Tongue (tissue), 2 donors: ENCODE measurements around the gene MND1. TPM values are rescaled to one million over a fixed set of nuclear protein-coding genes. Genes with fewer than 3 reads are reported as not detected.

Source experiments
- DNase-seq: peaks from one replicate; pipeline ENCODE4 v3.0.0-alpha.2; 2015
- total RNA-seq: library from RNA; depleted of rRNA; stranded (reverse); fragments of >200 nt; gene quantifications from one replicate; pipeline ENCODE4 v1.2.3, GENCODE V29; 2014

Gene MND1
- total RNA-seq, 1 donor from 2014 or later, result 7.2 TPM

- DNase-seq, result peak; percentile 22
Measured at GRCh38 chr4:153346563-153346962, 2.1 kb downstream of the MND1 start.

GRCh38 chr4:153347117-153347516, 2.6 kb downstream of the MND1 start:
- no peak for DNase-seq

GRCh38 chr4:153348006-153348405, 3.5 kb downstream of the MND1 start:
- DNase-seq, result no peak

- DNase-seq, result no peak
Measured at GRCh38 chr4:153349206-153349805, 4.8 kb downstream of the MND1 start.

- no peak for DNase-seq
Measured at GRCh38 chr4:153362184-153362583, 17.7 kb downstream of the MND1 start.

- no peak for DNase-seq
Measured at GRCh38 chr4:153364061-153364460, 19.6 kb downstream of the MND1 start.

- no peak for DNase-seq
Measured at GRCh38 chr4:153365003-153365402, 20.5 kb downstream of the MND1 start.

- DNase-seq, result no peak
Measured at GRCh38 chr4:153366486-153366885, 22.0 kb downstream of the MND1 start.

GRCh38 chr4:153367092-153367491, 22.6 kb downstream of the MND1 start:
- no peak for DNase-seq

GRCh38 chr4:153369021-153369420, 24.5 kb downstream of the MND1 start:
- no peak for DNase-seq

- DNase-seq, result no peak
Measured at GRCh38 chr4:153371701-153372234, 27.3 kb downstream of the MND1 start.

GRCh38 chr4:153372967-153373562, 28.6 kb downstream of the MND1 start:
- no peak for DNase-seq

- peak; percentile 51 for DNase-seq
Measured at GRCh38 chr4:153374442-153374841, 30.0 kb downstream of the MND1 start.

- no peak for DNase-seq
Measured at GRCh38 chr4:153375303-153375702, 30.8 kb downstream of the MND1 start.

- DNase-seq, result peak; percentile 24
Measured at GRCh38 chr4:153383131-153383530, 38.6 kb downstream of the MND1 start.

- DNase-seq, result no peak
Measured at GRCh38 chr4:153384160-153384559, 39.7 kb downstream of the MND1 start.

GRCh38 chr4:153385784-153386183, 41.3 kb downstream of the MND1 start:
- DNase-seq, result no peak

- no peak for DNase-seq
Measured at GRCh38 chr4:153387981-153388380, 43.5 kb downstream of the MND1 start.

- no peak for DNase-seq
Measured at GRCh38 chr4:153393397-153393796, 48.9 kb downstream of the MND1 start.

GRCh38 chr4:153394945-153395344, 50.5 kb downstream of the MND1 start:
- no peak for DNase-seq

GRCh38 chr4:153398713-153399112, 54.2 kb downstream of the MND1 start:
- DNase-seq, result no peak

GRCh38 chr4:153399358-153399757, 54.9 kb downstream of the MND1 start:
- DNase-seq, result no peak

- DNase-seq, result no peak
Measured at GRCh38 chr4:153401501-153401900, 57.0 kb downstream of the MND1 start.

- DNase-seq, result no peak
Measured at GRCh38 chr4:153402366-153402765, 57.9 kb downstream of the MND1 start.
